GM18861 (cell line): ENCODE measurements around the gene SORBS1.

Experiments used
- ATAC-seq: cut with Tn5 transposase; IDR thresholded peaks from one replicate; pipeline ENCODE4 v1.9.1; 2021; ENCODE audit not compliant: unreplicated experiment

The SORBS1 gene

DNA sequence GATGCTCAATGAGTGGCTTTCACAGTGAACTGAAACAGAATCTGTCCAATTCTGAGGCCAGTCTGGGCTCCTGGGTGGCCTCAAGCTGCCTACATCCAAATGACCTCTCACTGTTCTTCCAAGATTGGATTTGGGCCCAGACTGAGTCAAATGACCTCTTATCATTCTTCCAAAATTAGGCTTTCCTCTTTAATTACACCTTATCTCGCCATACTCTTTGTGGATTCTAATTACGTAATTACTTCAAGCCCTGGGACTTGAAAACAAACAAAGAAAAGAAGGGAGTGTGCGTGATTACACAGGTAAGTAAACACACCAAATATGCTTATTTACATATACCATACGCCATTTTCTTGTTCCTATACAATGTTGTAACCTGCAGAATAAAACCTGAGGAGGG, 18.8 kb downstream of the SORBS1 start:
- no peak for ATAC-seq

DNA sequence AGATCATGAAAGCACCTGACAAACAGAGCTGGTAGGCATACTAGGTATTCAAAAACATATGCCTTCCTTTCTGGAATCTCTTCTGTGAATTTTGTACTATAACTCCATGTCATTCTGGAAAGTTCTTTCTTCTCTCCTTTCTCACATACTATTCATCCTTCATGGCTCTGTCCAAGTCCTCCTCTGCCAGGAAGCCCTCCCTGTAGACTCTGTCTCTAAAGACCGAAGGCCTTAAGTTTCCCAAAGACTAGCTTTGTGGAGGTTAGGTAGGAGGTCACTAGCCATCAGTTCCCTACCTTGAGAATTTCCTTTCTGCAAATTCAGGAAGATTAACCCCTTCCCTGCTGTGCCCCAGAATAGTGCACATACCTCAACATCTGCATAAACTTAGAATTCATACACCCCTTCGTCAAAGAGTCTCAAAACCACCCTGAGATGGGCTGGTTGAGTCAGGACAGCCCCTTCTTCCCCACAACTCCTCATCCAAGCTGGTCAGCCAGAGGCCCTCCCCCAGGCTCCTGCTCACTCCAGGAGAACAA, 20.6 kb downstream of the SORBS1 start:
- no peak for ATAC-seq

DNA sequence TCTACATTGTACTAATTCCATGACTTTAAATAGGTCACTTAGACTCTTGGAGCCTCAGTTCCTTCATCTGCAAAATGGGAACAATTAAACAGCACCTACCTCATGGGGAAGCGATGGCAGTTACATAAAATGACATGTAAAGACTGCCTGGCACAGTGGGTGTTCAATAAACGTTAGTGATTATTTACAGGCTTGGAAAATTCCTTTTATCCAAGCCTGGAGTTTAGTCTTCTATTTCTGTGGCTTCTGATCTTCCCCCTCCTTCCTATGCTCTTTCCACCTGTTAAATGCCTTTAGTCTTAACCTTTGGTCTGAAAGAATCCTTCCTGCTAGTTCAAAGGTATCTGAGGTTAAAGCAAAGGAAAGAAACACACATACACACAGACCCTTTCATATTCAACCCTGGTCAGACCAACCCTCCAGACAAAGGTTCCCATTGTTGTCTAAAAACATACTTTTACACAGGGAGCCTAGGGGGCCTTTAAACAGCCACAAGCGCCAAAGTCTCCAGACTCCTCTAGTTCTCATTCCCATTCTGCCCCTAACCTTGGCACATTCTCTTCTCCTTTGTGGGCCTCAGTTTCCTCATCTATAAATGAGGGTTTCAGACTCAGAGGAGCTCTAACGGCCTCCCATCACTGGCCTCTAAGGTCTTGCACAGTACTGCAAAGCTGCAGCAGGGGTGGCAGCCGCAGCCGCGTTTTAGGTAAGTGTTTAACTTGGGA, 21.4 kb downstream of the SORBS1 start:
- ATAC-seq, result no peak

DNA sequence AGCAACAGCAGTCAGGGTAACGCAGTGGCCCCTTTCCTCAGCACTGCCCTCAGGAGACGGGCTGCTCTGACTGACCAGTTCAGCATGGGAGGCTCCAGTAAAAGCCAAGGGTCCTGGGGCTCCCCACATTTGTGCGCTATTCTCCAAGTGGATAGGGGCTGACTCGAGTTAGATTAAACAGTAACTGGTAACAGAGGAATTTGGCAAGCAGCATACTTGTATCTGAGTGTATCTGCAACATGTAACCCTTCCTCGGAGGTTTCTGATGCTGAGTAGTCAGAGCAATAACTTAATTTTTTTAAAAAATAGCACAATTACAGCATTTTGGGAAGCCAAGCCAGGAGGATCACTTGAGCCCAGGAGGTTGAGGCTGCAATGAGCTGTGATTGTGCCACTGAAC, 22.8 kb downstream of the SORBS1 start:
- ATAC-seq, result no peak

DNA sequence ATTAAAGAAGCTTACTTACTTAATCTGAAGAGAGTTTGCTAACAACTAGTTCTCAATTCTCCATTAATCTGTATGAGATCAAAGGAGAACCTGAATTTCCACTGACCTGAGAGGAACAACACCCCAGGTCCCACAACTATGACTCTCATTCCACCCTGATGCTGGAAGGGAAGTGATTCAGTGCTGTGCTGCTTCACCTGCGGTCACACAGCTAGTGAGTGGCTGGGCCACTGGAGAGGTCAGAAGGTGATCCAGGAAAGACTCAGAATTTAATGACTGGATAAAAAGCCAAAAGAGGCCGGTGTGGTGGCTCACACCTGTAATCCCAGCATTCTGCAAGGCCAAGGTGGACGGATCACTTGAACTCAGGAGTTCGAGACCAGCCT, 23.6 kb downstream of the SORBS1 start:
- no peak for ATAC-seq

DNA sequence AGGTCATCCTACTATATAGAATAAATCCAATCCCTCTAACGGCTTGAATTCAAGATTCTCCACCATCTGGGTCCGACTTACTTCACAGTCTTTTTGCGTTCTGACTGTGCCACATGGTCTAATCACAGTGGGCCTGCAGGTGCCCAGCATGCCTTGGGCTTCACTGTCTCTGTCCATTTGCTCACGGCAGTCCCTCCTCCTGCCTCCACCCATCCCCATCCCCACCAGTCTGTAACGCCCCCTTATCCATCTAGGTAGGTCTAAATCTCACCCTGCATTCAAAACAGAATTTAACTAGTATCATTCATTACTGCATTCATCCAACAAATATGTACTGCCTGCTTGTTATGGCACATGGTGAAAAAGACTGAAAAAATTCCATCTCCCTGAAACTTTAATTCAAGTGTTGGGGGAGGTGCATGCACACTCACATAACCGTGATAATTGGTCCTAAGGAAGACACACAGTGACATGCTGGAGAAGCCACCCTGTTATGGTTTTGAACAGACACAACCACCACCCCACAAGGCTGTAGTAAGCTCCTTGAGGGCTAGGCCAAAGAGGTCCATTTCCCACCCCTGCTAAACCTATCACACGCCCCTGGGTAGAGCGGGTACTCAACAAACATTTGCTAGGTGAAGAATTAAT, 24.2 kb downstream of the SORBS1 start:
- no peak for ATAC-seq

DNA sequence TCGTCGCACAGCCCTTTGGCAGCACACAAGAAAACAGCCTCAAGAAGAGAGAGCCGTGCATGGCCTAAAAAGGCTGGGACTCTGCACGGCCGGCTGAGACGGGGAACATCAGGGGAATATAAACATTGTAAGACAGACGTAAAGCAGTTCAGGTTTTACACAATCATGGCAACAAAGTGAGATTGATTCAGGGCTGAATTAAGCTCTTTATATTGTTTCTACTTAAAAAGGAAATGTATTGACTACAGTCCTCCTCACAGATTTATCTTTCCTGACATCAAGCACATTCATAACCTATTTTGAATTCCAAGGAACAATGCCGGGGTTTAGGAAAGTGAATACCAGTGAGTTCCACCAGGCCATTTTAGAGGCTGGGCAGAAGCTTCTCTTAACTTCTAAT, 25.2 kb downstream of the SORBS1 start:
- ATAC-seq, result no peak

DNA sequence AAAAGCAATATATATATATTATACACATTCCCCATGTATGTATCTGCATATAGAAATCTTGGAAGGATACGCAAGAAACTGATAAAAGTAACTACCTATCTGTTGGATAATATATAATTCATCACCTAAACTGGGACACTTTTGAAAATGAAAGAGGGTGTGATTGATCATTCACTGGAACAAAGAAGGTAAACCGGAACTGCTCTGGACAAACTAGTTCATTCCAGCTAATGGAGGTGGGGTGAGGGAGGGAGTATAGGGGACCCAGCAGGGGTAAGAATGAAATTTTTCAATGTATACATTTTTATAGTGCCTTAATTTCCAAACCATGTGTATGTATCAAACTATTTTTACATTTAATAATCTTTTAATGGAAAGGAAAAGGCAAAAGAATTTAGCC, 25.6 kb downstream of the SORBS1 start:
- no peak for ATAC-seq

DNA sequence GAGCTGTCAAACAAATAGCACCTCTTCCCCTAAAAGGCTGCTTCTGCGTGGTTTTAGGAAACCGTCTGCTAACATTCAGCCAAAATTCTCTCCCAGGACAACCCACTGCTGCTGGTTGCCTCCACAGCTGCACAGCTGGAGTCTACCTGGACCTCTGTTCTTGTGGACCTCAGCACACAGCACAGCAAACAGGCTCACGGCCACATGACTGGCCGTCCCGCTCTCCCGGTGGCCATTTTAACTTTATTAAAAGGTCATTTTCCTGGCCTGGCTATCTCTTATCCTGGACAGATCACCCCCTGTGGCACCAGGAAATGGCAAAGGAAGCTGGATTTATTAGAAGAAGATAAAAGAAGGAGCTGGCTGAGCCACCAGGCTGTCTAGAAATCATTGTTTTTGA, 27.6 kb downstream of the SORBS1 start:
- no peak for ATAC-seq

DNA sequence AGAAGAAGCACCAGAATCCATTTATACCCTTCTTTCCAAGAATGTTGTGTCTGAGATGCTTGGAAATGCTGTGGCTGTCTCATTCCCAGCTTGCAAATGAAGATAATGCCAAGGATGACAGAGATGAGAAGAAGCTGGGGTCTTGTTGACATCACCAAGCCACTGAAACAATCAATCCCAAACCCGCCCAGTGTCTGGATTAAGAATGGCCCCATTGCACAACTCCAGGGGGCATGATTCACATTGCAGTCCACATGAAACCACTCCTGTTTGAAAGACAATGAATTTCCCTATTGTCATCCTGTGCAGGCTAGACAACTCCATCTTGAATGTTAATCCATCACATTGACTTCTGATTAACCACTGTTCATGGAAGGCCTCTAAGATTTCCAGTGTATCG, 28.6 kb downstream of the SORBS1 start:
- ATAC-seq, result no peak

DNA sequence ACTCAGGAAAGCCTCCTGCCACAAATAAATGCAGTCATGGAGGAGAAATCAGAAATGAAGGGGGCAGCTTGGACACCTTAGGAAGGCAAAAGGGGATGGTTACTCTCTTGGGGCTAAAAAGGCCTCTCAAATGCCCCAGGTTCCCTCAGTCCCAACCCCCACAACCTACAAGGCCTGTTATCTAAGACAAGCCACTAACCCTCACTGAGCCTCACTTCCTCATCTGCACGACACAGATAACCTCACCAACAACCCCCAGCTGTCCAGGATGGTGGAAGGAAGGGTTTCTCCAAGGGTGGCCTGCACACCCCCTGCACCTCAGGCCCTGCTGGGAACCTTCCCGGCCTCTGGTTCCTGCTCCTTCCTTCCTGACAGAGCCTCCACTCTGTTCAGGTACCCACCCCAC, 29.2 kb downstream of the SORBS1 start:
- ATAC-seq, result no peak

DNA sequence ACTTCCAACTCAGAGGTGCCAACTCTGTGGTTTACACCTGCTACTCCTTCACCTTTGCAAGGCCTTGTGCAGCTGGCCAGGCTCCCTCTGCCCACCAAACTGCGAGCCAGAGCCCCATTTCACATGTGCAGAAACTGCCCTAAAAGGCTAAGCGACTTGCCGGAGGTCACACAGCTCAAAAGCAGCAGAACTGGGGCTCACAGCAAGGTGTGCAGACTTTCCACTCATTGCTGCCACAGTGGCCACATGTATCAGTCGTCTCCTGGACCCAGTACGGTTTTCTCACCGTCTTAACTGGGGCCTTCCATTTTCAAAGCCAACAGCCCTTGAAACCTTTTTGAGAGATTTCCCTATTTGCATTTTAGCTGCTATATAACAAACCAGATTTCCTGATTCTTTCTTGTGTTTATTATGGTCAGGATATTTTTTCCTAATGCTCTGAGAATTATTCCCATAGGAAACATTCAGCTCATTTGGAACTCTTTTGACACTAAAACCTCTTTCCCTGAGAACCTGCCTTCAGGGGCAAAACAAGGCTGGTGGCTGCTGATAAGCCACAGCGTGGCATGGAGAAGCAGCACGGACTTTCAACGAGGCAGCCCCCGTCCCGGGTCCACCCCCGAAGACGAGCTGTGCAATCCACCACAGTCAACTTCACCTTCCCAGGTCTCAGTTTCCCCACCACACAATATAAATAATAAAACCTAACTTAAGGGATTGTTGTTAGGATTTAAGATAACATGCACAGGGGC, 29.9 kb downstream of the SORBS1 start:
- no peak for ATAC-seq

DNA sequence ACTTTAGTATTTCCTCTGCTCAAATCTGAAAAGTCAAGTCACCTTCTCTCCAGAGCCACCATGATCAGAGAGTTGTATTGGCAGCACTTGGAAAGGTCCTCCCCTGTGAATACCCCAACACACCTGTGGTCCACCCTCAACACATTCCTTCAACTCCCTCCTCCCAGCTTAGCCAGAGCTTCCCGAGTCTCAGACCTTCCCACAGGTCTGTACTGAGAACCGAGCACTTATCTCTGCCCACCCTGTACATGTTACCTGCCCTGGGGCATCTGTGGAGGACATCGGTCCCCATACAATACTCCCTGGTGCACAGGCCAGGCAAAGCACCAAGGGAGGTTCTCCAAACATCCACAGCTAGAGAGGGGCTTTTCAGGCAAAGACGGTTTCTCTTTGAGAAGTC, 30.6 kb downstream of the SORBS1 start:
- no peak for ATAC-seq

DNA sequence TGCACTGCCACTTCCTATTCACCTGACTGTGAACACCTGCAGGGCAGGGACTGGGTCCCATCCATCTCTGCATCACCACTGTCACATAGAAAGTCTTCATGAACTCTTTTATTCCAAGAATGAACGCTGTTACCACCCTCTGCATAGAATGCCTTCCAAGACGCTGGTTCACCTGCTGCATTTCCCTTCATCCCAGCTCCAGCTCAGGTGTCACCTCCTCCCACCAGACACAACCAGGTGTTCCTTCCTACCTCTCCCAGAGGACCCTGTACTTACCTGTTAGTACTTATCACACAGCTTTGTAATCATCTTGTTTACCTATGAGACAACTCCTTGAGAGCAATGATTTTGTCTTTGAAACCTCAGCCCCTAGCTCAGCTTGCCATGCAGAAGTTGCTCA, 31.1 kb downstream of the SORBS1 start:
- ATAC-seq, result no peak

DNA sequence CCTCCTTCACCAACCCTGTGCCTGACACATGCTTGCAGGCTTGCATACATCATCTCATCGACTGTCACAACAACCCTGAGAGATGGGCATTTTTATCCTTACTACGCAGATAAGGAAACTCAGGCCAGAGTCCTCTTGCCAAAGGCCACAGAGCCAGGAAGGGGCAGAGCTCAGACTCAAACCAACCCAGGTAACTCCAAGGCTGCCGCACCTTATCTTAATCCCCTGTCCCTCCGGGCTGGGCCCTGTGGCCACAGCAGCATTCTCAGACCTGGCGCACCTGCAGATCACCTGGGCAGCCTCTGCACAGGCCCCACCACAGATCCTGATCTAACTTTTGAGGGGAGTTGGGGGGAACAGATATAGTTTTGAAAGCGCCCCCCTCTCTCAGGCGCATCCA, 35.1 kb downstream of the SORBS1 start:
- ATAC-seq, result no peak

DNA sequence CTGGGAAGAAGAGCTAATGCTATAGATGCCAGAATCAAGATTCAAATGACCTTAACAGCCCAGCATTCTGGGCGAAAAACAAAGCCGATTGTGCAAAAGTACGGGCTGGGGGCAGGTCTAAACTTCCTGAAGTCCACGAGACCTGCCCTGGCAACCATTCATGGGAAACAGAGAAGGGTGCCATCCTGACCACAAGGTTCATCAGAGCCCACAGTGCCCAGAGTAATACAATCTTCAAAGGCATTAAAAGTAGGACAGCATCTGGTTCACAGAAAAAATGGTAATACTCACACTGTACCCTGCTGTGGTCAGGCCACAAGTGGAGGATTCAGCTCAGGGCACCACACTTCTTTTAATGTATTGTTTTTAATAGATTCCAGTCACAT, 36.1 kb downstream of the SORBS1 start:
- ATAC-seq, result no peak

DNA sequence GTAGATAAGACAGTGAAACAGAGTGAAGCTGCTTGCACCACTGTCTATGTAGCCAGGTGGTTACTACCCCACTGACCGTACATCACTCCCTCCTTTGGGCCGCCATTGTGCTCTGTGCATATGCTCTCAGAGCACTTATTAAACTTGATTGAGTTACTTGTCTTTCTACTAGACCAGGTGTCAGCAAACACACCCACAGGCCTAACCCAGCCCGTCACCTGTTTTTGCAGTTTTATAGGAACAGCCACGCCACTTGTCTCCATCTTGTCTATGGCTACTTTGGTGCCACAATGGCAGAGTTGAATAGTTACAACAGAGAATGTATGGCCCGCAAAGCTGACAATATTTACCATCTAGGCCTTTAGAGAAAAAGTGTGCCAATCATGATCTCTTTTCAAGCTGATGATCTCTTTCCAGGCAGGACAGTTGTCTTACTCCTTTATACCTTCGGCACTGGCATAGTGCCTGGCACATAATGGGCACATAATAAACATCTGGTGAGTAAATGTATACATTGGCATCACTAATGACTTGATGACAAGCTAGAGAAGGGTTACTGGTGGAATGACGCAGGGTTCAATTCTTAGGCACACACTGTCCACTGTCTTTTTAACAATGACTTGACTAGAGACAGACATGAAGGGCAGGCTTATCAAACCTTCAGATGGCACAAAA, 36.7 kb downstream of the SORBS1 start:
- ATAC-seq, result no peak

DNA sequence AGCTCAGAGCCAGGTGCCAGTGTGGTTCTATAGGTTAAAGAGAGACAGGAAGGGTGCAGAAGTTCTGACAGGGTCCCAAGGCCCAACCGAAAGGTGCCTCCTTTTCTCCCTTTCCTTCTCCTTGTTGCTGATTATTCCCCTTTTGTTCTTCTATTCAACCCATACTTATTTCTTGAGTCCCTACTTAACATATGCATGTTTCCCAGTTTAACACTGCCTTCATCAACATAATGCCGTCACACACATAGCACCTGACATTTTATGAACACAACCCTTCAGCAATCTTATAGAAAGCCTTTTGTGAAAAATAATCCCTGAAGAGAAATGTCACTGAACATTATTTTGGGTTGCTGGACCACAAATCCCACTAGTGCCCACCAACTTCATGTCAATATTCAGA, 39.1 kb downstream of the SORBS1 start:
- ATAC-seq, result no peak

DNA sequence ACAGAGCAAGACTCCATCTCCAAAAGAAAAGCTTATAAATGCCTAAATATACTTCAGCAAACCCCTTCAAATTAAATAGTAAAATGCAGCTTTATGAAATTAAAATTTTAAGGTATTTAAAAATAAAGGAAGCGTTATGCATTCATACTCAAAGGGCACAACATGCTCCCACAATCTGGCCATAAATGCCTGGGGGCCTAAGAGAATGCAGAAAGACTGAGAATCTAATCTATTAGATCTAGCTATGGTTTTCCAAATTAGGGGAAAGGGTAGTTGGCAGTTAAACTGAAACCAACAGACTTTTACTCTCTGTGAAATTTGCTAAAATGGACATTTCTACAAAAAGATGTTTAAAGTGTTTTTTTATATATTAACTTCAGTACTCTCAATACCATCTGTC, 40.6 kb downstream of the SORBS1 start:
- ATAC-seq, result no peak

DNA sequence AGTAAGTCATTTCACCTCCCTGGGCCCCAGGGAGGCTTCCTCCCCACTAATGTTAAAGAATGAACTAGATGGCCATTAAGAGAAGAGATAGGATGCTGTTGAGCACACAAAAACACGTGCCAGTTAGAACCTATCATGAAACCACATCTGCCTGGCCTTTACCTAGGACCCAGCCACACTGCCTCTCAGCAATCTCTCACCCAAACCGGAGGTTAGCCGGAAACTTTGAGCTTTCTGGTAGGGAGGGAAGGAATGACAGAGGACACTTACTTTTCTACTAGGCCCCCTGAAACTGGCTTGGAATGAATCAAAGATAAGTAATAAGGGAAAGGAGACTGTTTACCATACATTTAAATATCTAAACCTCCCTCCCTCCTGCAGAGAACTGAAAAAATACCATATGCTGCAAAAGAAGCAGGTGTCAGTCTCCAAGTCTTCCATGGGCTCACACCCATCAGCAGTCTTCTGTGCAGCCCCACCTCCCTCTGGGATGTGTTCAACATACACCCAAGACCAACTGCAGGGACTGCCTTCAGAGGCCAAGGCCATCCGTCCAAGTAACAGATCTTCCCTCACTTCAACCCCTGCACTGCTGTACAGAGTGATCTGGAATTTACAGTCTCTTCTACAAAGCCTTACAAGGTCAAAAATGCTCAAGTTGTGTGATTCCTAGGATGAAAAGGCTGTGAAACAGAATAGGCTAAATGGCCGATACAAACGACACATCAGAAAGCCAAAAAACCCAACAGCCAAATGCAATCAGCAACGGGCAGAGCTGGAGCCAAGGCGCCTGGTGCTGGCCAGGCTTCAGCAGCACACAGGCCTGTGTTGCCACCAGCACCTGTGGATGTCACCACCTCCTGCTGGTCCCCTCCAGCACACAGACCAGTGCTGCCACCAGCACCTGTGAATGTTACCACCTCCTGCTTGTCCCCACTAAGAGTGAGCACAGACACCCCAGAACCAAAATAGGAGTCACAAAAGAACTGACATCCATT, 42.4 kb downstream of the SORBS1 start:
- ATAC-seq, result no peak
